OCI-LY1 (cell line): ENCODE measurements around the gene ZNF334.

Source experiments
- H2AFZ ChIP-seq: fragments of 200-600 bp; sonication (generic), shearing (Covaris generic); 2 replicates; pipeline ENCODE4 v1.6.0; 2014; ENCODE audit warnings: antibody characterized with exemption, mild to moderate bottlenecking, low read length
- H3F3A ChIP-seq: fragments of 200-600 bp; sonication (generic), shearing (Covaris generic); 2 replicates; pipeline ENCODE4 v1.6.0; 2014; ENCODE audit warnings: mild to moderate bottlenecking, antibody characterized with exemption, low read length, moderate library complexity; ENCODE audit not compliant: insufficient read depth
- H3K27ac ChIP-seq: fragments of 200-600 bp; sonication (generic); 2 replicates; pipeline ENCODE4 v1.5.1; 2014; ENCODE audit warnings: low read length, mixed run types, mild to moderate bottlenecking, low read depth; ENCODE audit not compliant: poor library complexity, severe bottlenecking
- H3K27me3 ChIP-seq: fragments of 200-600 bp; sonication (generic); 2 replicates; pipeline ENCODE4 v1.6.0; 2014; ENCODE audit warnings: antibody characterized with exemption, mild to moderate bottlenecking, low read length, moderate library complexity; ENCODE audit not compliant: insufficient read depth
- H3K36me3 ChIP-seq: fragments of 200-600 bp; sonication (generic); 2 replicates; pipeline ENCODE4 v1.6.1; 2014; ENCODE audit warnings: mild to moderate bottlenecking, antibody characterized with exemption, low read length, moderate library complexity, mixed read lengths; ENCODE audit not compliant: insufficient read depth
- H3K4me1 ChIP-seq: fragments of 200-600 bp; sonication (generic); 2 replicates; pipeline ENCODE4 v1.5.1; 2014; ENCODE audit warnings: mild to moderate bottlenecking, low read length, moderate library complexity; ENCODE audit not compliant: insufficient read depth, severe bottlenecking
- H3K4me2 ChIP-seq: fragments of 200-600 bp; sonication (generic), shearing (Covaris generic); 2 replicates; pipeline ENCODE4 v1.6.1; 2014; ENCODE audit warnings: low read length
- H3K4me3 ChIP-seq: fragments of 200-600 bp; sonication (generic); 2 replicates; pipeline ENCODE4 v1.5.1; 2014; ENCODE audit warnings: low read length, low read depth, mild to moderate bottlenecking, mixed read lengths; ENCODE audit not compliant: poor library complexity, severe bottlenecking
- H3K79me2 ChIP-seq: fragments of 200-600 bp; shearing (Covaris generic); 2 replicates; pipeline ENCODE4 v1.6.1; 2016; ENCODE audit warnings: mixed run types, low read length, mixed read lengths; ENCODE audit not compliant: insufficient read depth
- H3K9ac ChIP-seq: fragments of 200-600 bp; sonication (generic), shearing (Covaris generic); 2 replicates; pipeline ENCODE4 v1.6.1; 2014; ENCODE audit warnings: mild to moderate bottlenecking, low read length, mixed read lengths
- H3K9me2 ChIP-seq: fragments of 200-600 bp; sonication (generic), shearing (Covaris generic); 2 replicates; pipeline ENCODE4 v1.6.1; 2014; ENCODE audit warnings: low read depth, mild to moderate bottlenecking, low read length, mixed read lengths
- H3K9me3 ChIP-seq: fragments of 200-600 bp; shearing (Covaris generic); 2 replicates; pipeline ENCODE4 v1.6.1; 2014; ENCODE audit warnings: low read length, mixed read lengths
- H4K20me1 ChIP-seq: fragments of 200-600 bp; sonication (generic), shearing (Covaris generic); 2 replicates; pipeline ENCODE4 v1.6.0; 2016; ENCODE audit warnings: mild to moderate bottlenecking, low read length; ENCODE audit not compliant: insufficient read depth
- CTCF ChIP-seq: fragments of 200-600 bp; sonication (generic), shearing (Covaris generic); IDR thresholded peaks from 2 replicates; pipeline ENCODE4 v1.5.1; 2017; ENCODE audit warnings: mild to moderate bottlenecking, antibody characterized with exemption, low read length, moderate library complexity, mixed read lengths
- EZH2 ChIP-seq: fragments of 200-600 bp; sonication (generic), shearing (Covaris generic); IDR thresholded peaks from 2 replicates; pipeline ENCODE4 v1.8.0; 2017; ENCODE audit warnings: borderline replicate concordance, mixed run types, mild to moderate bottlenecking, antibody characterized with exemption, low read length, moderate library complexity, mixed read lengths

ZNF334 gene

GRCh38 chr20:46539113-46539512, 25.8 kb upstream of the ZNF334 start:
- H4K20me1 ChIP-seq, result no peaks in the 10 kb centered on the region
- H3K4me3 ChIP-seq, result no peak overlapping the region
- no peak overlapping the region for H3K4me2 ChIP-seq
- H2AFZ ChIP-seq, result no peak overlapping the region
- TF ChIP-seq CTCF, result no peak
- no peak overlapping the region for H3K9ac ChIP-seq
- no peaks in the 10 kb centered on the region for H3K27me3 ChIP-seq
- H3K27ac ChIP-seq, result no peak overlapping the region
- no peaks in the 10 kb centered on the region for H3K9me3 ChIP-seq
- H3K36me3 ChIP-seq, result no peaks in the 10 kb centered on the region
- no peaks in the 10 kb centered on the region for H3F3A ChIP-seq
- no peaks in the 10 kb centered on the region for H3K4me1 ChIP-seq
- no peaks in the 10 kb centered on the region for H3K79me2 ChIP-seq
- no peaks in the 10 kb centered on the region for H3K9me2 ChIP-seq

- no peaks in the 10 kb centered on the region for H3K4me1 ChIP-seq
- no peak for TF ChIP-seq CTCF
- no peak for TF ChIP-seq EZH2
- H3K27ac ChIP-seq, result no peak overlapping the region
- no peaks in the 10 kb centered on the region for H3K9me3 ChIP-seq
- no peaks in the 10 kb centered on the region for H4K20me1 ChIP-seq
- H3K27me3 ChIP-seq, result no peaks in the 10 kb centered on the region
- no peaks in the 10 kb centered on the region for H3K9me2 ChIP-seq
- no peaks in the 10 kb centered on the region for H3F3A ChIP-seq
- no peak overlapping the region for H3K4me3 ChIP-seq
- no peak overlapping the region for H2AFZ ChIP-seq
- no peaks in the 10 kb centered on the region for H3K36me3 ChIP-seq
- H3K79me2 ChIP-seq, result no peaks in the 10 kb centered on the region
- no peak overlapping the region for H3K9ac ChIP-seq
- no peak overlapping the region for H3K4me2 ChIP-seq
Measured at GRCh38 chr20:46530640-46531039, 17.3 kb upstream of the ZNF334 start.

GRCh38 chr20:46523696-46524328, 10.5 kb upstream of the ZNF334 start:
- Histone ChIP-seq H3K79me2 (no peaks in the 10 kb centered on the region), H3K27me3 (no peaks in the 10 kb centered on the region), H4K20me1 (no peaks in the 10 kb centered on the region), H3K27ac (no peak overlapping the region), H3K9me3 (no peaks in the 10 kb centered on the region), H2AFZ (no peak overlapping the region), H3K9ac (no peak overlapping the region), H3K36me3 (no peaks in the 10 kb centered on the region), H3K4me2 (no peak overlapping the region), H3K4me3 (no peak overlapping the region), H3K4me1 (no peaks in the 10 kb centered on the region), H3F3A (no peaks in the 10 kb centered on the region), H3K9me2 (no peaks in the 10 kb centered on the region)
- TF ChIP-seq EZH2 (no peak), CTCF (no peak)
